A549 (cell line): Measurements from ENCODE around the gene VAPA.

Experiments
- HDAC2 ChIP-seq: fragments of 200-600 bp; sonication (generic); IDR thresholded peaks from 2 replicates; pipeline ENCODE4 v1.6.1; 2016
- HEYL ChIP-seq: fragments of 250-450 bp; sonication (Bioruptor Pico); IDR thresholded peaks from 2 replicates; pipeline ENCODE4 v1.8.0; 2021; ENCODE audit warnings: mild to moderate bottlenecking, moderate library complexity
- JUNB ChIP-seq: fragments of >200 bp; sonication (Bioruptor Twin); formaldehyde crosslinking; IDR thresholded peaks from 2 replicates; pipeline ENCODE4 v1.6.1; 2016
- RAD21 ChIP-seq, 2 experiments: fragments of >200 bp in 1 of 2; sonication (Bioruptor Twin) in 1 of 2; formaldehyde crosslinking in 1 of 2; IDR thresholded peaks in 1 of 2; conservative IDR thresholded peaks in 1 of 2; 2 replicates in 1 of 2; 3 replicates in 1 of 2; pipeline ENCODE4 v1.6.1; 2012 to 2018; ENCODE audit warnings: inconsistent platforms in 1 of 2
- TFCP2L1 ChIP-seq: fragments of 250-450 bp; sonication (Bioruptor Pico); IDR thresholded peaks from 2 replicates; pipeline ENCODE4 v1.5.0; 2021; ENCODE audit warnings: mild to moderate bottlenecking
- TF ChIP-seq, protein P1 (sequence below): fragments of 150-350 bp; IDR thresholded peaks from 2 replicates; pipeline ENCODE4 v1.6.1; 2014; ENCODE audit warnings: low read depth, mild to moderate bottlenecking, low read length
- TF ChIP-seq, protein P2 (sequence below): fragments of >200 bp; sonication (Bioruptor Twin); formaldehyde crosslinking; IDR thresholded peaks from 3 replicates; pipeline ENCODE4 v1.5.1; 2016

DNA sequence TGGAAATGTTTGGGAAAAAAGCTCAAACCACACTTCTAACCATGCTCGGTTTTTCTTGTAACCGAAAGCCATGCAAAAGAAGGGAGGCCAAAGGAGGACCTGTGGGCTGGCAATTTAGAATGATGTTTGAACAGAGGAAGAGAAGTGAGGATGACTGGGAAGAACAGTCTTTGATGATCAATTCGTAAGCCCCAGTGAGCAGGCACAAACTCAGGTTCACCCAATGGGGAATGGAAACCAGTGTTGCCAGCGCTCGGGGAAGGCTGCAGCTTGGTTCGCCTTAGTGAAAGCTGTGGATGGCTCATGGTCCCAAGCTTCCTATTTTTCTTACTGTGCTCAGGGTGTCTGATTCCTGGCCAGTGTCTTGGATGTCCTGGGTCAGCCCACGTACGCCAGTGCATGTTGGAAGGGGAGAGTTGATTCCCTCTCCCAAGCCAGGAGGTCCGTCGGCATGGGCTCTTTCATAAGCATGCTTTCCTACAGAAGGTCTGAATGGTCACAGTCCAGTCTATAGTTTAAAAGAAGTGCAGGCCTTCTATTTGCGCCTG lies 79.2 kb downstream of the VAPA start:
- TF ChIP-seq, protein P1, sequence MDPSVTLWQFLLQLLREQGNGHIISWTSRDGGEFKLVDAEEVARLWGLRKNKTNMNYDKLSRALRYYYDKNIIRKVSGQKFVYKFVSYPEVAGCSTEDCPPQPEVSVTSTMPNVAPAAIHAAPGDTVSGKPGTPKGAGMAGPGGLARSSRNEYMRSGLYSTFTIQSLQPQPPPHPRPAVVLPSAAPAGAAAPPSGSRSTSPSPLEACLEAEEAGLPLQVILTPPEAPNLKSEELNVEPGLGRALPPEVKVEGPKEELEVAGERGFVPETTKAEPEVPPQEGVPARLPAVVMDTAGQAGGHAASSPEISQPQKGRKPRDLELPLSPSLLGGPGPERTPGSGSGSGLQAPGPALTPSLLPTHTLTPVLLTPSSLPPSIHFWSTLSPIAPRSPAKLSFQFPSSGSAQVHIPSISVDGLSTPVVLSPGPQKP: no peak
- TF ChIP-seq TFCP2L1 (no peak), HEYL (CRISPR knock-in tag) (no peak), JUNB (no peak), RAD21 (conservative IDR thresholded peaks at IDR 0.05 in 1 of 2, IDR thresholded peaks at IDR 0.05 in 1 of 2) (no peak), HDAC2 (no peak)
- TF ChIP-seq, protein P2, sequence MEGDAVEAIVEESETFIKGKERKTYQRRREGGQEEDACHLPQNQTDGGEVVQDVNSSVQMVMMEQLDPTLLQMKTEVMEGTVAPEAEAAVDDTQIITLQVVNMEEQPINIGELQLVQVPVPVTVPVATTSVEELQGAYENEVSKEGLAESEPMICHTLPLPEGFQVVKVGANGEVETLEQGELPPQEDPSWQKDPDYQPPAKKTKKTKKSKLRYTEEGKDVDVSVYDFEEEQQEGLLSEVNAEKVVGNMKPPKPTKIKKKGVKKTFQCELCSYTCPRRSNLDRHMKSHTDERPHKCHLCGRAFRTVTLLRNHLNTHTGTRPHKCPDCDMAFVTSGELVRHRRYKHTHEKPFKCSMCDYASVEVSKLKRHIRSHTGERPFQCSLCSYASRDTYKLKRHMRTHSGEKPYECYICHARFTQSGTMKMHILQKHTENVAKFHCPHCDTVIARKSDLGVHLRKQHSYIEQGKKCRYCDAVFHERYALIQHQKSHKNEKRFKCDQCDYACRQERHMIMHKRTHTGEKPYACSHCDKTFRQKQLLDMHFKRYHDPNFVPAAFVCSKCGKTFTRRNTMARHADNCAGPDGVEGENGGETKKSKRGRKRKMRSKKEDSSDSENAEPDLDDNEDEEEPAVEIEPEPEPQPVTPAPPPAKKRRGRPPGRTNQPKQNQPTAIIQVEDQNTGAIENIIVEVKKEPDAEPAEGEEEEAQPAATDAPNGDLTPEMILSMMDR: no peak
